GM19238 (cell line): ENCODE results near the gene ABO.
"Not testable (repeated sequence)": the region's sequence is repeated elsewhere in the genome, so short reads cannot be mapped to it uniquely, and the experiment has no call there.

ENCODE experiments used
- DNase-seq: peaks from one replicate; pipeline ENCODE4 v3.0.0; 2011; ENCODE audit warnings: low spot score; ENCODE audit not compliant: insufficient read length

Gene ABO

DNA sequence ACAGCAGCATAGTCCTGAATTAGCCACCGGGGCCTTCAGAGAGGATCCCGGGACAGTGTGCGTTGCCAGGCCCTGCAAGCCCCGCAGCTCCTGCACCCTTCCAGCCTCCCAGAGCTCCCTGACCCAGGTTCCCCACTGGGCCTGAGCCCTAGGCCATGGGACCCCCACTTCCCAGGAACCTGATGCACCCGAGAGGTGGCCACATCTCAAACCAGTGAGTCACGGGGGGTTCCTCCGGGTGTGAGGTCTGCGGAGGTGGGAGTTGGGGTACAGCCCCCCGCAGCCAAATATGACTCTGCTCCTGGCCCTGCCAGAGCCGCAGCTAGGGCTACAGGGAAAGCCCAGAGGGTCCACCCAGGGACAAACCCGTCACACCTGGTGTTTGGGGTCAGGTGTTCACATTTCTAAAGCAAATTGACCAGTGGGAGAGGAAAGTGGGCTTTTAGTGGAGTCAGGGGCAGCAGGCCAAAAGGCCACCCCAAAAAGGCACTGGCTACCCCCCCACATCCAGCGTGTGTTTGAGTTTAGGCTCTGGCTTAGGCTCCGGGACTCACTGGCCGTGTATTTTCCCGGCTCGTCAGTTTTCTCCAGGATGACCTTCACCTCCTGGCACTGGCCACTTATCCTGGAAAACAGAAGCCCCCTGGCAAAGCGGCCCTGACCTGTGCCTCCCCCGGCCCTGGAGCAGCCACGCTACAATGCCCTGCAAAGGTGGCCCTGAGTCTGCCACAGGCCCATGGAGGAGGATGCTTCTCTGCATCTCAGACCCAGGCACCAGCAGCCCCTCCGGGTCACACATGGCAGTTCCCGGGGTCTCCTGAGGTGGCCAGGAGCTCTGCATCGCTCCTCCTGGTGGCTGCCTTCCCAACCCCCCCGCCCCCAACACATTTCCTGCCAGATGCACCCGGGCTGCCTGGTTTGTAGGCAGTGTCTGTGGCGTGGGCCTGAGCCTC, 48.5 kb downstream of the ABO start:
- DNase-seq, result no peak

DNA sequence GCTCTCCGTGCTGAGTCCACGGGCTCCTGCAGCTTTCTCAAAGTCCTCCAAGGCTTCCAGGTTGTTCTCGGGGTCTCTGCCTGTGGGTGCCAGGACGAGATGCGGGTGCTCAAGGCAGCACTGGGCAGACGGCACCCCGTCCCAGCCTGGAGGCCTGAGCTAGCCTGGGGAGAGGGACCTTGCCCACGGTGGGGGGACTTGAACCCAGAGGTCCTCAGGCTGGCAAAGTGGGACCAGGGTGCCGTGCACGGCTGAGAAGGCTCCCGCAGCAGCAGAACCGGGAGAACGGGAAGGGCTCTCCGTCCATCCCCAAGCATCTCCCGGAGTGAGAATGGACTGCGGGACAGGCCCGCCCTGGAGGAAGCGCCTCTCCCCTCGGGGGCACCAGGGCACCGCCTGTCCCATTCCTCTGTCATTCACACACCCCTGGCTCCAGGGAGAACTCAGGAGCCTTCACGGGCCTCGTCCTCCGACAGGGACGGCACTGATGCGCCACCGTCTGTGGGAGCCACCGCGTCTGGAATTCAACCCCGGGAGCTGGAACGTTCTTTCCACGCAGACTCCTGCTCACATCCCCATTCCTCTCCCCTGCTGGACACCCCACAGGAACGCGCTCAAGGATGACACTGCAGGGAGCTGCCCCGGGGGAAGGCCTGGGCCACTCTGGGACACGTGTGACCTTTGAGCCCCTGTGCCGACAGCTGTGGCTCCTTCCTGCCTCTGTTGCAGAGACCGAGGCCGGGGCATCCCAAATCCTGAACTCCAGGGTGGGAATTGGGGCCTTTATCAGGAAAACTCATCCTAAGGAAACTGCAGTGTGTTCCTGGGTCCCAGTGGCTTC, 49.6 kb downstream of the ABO start:
- DNase-seq, result no peak

DNA sequence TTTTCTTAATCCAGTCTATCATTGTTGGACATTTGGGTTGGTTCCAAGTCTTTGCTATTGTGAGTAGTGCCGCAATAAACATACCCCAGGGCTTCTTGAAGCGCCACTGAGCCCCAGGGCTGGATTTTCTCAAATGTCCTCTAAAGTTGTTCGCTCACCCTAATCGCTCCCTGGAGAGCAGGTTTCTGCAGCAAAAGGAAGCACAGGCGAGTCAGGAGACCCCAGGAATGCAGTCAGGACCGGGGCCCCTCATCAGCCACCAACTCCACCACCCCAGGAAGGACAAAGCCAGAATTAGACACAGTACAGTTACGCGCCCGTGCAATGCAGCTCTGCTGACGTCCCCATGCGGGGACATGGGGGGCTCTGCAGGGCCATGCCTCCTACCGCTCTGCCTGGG, 50.2 kb downstream of the ABO start:
- DNase-seq, result no peak

DNA sequence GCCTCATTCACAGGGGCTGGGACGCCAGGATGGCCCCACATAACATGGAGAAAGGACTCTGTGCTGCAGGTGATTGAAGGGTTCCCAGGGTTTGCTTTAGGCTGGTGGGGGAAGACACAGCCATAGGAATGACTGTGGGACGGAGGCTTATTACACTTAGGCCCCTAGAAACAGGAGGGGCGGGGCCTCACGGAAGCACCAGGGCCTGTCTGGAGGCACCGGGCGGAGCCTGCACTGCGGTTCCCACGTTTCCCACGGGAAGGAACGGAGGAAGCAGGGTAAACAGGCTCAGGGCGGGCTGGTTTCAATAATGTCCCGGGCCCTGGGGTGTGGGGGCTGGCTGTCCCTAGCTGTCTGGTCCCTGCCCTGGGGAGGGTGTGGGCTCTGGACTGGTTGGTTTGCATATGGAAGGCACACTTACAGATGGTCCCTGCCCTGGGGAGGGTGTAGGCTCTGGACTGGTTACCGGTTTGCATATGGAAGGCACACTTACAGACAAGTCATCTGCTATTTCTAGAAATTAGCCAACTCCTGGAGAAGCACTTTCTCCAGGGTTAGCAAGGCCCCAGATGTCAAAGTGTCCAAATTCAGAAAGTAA, 51.7 kb downstream of the ABO start:
- DNase-seq, result not testable (repeated sequence)

DNA sequence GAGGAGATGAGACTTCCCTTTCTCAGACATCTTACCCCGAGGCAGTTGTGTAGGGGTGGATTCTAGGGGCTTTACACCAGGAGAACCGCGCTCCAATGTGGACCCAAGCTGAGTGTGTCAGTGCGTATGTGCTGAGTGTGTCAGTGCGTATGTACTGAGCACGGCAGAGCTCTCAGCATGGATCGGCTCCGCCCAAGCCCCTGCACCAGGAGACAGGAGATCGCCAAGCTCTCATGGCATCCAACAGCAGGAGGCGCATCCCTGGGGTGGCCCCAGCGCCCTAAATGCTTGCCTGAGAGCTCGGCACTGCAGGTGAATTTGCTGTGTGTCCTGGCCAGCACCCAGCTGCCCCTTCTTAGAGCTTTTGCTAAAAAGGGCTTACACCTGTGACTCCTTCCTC, 53.0 kb downstream of the ABO start:
- DNase-seq, result not testable (repeated sequence)

DNA sequence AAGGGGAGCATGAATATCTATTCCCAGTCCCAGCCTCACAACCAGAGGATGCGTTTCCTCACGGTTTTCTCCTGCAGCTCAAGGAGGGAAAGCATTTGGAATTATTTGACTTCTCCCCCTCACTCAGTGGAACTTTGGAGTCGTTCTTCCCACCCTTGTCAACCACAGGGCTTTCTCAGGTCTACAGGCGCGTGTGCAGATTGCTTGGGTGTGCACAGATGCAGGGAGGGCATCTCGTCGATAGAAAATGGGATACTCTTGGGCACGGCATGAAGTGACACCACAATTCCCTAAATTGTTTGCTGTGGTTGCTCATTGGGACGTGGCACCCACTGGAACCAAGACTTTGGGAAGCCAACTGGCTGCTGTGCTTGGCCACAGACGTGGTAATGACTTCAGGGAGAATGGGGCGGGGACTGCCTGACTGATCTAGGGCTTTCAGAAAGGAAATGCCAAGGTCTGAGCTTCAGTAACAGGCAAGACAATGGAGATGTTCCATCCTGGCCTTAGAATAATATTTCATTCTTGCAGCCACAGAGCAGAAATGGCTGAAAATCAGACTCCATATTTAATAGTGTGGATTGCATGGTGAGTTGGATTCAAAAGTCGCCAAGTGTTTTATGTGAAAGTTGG, 53.7 kb downstream of the ABO start:
- DNase-seq, result no peak

DNA sequence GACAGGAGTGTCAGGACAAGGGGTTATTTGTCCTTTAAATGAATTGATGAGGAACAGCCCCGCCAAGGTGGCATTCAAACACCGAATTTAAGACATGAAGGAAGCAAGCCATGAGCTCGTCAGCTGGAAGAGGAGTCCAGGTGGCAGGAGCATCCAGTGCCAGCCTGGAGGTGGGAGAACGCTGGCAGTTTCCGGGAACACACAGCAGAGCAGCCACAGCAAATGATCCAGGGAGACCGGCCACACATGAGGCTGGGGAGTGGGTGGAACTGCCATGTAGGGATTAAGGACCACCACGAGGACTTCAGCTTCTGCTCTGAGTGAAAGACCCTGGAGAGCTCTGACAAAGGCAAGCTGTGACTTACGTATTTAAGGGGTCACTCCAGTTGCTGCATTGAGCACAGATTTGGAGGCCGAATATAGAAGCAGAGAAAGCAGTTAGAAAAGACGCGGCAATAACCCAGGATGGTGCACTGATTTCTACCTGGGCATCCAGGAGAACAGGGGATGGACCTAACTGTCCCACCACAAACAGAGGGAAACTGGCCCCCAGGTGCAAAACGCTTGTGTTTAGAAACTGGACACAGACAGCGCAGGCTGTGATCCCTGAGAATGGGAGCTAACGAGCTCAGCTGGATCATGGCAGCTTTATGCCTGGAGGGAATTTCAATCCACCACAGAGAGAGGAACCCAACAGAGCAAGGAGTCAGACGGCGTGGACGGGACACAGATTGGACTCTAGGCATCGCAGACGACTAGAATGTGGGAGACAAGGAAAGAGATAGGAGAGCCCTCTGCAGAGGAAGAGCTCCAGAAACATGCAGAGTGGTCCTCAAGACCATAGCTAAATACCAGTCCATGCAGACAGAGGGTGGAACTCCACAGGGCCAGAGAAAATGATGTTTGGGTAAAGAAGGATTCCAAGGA, 56.7 kb downstream of the ABO start:
- not testable (repeated sequence) for DNase-seq

DNA sequence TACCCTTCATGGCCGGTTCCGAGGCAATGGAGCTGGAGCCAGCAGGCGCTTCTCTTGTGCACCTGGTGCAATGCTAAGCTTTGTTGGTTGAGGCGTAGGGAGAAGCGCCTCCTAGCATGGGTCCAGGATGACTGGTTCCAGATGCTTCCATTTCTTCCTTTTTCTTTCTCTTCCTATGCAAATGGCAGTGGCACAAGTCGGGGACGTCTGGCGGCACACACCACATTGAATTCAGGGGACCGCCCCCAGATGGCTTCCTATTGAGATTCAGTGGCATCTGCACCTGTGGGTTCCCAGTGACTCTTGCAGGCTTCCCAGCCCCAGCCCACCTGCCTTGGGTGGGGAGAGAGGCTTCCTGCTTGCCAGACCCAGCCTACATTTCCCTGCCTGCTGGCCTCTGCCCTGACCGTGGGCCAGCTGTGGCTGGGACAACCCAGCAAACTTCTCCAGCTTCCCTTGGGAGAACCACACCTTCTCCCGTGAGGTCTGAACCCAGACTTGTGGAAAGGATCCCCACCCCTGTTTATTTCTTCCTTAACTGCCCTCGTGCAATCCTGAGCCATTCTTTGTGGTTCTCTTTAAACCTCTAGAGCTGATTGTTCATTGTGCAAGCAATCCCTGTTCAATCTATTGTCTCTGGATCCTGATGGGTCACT, 57.5 kb downstream of the ABO start:
- DNase-seq, result not testable (repeated sequence)

DNA sequence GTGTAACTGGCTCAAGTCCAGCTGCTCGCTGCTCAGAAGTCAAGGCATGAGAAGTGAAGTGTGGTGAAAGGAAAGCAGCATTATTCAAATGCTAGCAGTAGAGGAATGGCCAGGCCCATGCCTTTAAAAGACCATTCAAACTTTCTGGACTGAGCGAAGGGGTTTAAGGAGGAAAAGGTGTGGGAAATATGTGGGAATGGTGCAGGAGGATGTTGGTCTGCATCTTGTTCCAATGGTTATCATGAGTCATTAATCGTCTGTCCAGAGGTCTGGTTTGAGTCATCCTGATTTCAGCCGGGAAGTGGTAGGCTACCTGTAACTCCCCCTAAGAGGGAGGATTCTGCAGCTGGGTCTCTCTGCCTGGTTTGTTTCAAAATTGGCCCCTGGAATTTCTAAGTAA, 60.7 kb downstream of the ABO start:
- DNase-seq, result not testable (repeated sequence)

DNA sequence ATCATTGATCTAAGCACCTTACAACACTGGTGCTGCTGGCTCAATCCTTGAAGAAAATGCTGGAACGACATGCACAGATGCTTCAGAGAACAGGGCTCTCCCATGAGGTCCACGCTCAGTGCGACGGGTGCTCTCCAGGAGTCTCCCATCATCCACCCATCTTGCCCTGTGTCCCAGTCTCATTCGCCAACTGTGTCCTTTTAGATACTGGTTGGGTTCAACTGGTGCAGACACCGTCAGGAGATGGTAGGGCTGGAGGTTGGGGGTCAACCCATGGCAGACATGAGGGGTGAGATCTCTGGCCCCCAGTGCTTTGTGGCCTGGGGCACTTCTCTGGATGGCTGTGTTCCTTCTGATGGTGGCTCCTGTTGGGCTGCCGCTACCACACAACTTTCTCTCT, 64.4 kb downstream of the ABO start:
- DNase-seq, result no peak

DNA sequence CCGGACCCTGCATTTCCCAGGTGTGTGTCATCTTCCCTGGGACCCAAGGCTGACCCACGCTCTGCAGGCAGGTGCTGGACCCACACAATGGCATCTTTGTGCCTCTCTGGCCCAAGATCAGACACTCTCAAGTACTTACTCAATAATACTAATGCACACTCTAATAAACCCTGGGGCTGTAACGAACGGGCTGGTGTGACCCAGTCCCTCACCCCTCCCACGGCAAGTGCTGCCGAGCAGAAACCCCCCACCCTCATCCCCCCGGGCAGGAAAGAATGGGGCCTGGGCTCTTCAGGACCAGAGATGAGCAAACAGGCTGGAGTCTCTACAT, 64.8 kb downstream of the ABO start:
- DNase-seq, result no peak

DNA sequence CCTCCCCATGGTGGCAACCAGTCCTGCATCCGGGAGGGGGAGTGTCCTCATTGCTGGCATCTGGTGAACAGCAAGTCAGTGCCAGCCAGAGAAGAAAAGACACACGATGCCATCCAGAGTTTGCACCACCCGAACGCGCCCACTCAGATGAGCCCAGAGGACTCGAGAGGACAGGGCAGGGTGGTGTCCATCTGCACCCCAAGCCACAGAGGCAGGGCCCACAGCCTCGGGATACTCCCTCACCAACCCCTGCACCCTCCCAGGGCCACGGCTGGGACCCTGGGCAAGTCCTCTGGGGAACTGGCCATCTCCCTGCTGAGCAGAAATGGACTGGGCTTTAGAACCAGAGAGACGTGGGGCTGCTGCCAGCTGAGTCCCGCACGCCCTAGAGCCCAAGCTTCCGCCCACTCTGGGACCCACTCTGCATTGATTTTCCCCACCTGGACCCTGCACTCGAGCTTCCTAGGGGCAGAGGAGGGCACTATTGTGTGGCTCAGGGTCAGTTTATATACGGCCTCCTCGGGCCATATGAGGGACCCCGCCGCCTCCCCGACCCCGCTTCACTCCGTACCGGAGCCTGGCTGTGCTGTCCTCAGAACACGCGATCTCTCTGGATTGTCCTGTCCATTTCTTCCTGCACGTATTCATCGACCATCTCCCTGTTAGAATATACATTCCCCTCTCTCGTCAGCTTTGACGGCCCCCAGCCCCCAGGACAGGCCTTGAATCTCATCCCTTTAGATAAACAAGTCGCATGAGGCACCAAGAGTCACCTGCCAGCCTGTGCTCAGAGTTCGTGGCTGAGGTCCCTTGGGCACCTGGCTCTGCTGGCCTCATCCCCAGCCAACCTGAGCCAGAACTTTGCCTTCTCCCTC, 65.4 kb downstream of the ABO start:
- DNase-seq, result not testable (repeated sequence)

DNA sequence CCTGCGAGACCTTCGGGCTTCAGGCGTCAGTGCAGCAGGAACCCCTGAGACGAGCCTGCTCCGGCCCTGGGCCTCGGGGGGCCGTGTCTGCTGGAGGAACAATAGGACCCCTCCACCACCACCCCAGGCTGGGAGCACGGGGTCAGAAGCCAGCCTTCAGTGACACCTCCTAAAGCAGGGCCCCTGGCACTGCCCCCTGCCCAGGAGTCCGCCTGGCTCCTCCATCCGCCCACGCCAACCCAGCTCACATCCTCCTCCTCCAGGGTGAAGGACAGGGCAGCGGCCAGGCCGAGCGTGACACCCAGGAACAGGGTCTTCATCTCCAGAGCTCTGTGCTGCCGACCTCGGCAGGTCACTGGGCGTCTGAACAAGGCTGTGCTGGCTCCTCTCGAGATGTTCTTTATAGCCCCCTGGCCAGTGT, 66.1 kb downstream of the ABO start, which contains the start of gene OBP2B:
OBP2B (minus strand) TSS at position 371 of the 421 bp plus-strand sequence; CDS start at position 320, 51 bp downstream.
- DNase-seq, result not testable (repeated sequence)

DNA sequence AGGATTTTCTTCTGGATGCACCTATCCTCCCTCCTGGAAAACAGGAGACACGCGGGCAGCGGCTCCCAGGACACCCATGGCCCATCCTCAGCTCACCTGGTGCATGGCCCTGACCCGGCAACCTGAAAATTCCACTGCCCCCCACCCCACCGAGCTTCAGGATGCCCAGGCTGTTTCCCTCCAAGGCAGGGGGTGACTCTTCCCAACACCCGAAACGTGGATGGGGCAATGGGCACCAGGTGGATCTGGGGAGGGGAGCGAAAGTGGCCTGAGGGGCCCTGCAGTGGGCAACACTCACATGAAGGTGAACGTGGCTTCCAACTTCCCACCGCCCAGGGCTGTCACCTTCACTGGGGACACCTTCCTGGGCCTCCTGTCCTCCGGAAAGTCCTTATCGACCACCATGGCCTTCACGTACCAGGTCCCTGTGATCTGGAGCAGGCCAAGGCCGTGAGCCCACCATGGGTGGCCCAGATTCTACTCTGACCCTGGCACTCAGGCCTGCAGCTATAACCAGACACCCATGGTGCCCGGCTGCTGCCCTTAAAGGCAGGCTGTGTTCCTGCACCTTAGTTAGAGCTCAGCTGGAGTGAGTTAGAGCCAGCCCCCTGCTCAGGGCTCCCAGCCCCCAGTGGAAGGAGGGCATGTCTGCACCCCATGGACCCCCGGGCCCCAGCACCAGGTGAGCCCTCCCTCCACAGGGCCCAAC, 66.7 kb downstream of the ABO start:
- DNase-seq, result not testable (repeated sequence)

DNA sequence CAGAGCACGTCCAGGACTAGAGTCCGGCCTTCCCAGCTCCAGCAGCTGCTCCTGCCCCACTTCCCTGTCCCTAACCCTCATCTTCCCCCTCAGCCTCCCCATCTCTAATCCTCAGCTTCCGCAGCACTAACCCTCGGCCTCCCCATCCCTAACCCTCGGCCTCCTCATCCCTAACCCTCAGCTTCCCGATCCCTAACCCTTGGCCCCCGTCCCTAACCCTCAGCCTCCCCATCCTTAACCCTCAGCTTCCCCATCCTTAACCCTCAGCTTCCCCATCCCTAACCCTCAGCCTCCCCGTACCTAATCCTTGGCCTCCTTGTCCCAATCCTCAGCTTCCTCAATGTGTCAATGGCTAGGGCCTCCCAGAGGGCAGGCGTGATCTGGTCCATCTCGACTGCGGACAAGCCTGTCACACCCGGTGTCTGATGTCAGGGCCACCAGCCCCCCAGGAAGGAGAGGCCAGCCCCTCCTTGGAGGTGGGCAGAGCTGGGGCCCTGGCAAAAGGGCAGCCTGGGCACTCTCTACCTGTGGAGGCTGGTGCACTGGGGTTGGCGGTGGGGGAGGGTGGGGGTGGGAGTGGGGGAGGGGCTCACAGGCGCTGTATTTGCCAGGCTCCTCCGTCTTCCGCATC, 67.3 kb downstream of the ABO start:
- DNase-seq, result no peak

DNA sequence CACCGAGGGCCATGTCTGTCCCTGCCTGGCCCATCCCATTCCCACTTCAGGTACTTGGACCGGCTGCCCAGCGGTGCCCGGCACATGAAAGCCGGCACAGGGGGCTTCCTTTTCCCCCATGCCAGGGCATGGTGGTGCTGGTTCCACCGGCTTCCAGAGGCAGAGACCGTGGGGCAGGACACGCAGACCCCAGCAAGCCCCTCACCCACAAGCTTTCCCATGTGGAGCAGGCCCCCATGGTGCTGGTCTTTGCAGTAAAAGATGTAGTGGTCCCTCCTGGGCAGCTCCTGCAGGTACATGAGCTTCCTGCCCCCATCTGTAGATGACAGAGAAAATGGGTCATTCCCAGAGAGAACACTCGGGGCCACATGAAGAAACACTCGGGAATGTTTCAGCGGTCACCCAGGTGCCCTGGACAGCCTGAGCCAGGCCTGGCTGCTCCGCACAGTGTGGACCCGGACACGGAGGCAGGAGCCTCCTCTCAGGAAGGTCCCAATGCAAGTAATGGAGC, 67.9 kb downstream of the ABO start:
- DNase-seq, result no peak
